ENCODE results near the gene TET2.

- TF ChIP-seq CTCF (IDR thresholded peaks at IDR 0.05), result no peak
- no peak for TF ChIP-seq POLR2A (IDR thresholded peaks at IDR 0.05)
These were observed 145.2 kb downstream of the TET2 start for GRCh38 chr4:105291925-105292324.
